T follicular helper cell (primary cell): ENCODE measurements around the gene MVB12B.
"Not testable (repeated sequence)": the region's sequence is repeated elsewhere in the genome, so short reads cannot be mapped to it uniquely, and the experiment has no call there.

Experiments
- DNase-seq: peaks from one replicate; pipeline ENCODE4 v3.0.0-alpha.2; 2020; ENCODE audit warnings: low read depth

MVB12B gene

GRCh38 chr9:126536841-126537465 is 210.3 kb downstream of the MVB12B start:
- no peak for DNase-seq

GRCh38 chr9:126538550-126538949 is 211.9 kb downstream of the MVB12B start:
- DNase-seq, result no peak

DNA sequence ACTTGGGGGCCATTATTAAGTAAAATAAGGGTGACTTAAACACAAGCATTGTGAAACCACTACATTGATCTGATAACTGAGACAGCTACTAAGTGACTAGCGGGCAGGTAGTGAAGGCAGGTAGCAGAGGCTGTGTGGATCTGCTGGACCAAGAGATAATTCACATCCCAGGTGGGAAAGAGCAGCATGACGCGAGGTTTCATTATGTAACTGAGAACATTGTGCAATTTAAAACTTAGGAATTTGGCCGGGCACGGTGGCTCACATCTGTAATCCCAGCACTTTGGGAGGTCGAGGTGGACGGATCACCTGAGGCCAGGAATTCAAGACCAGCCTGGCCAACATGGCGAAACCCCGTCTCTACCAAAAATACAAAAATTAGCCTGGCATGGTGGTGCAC is 213.8 kb downstream of the MVB12B start:
- not testable (repeated sequence) for DNase-seq

- DNase-seq, result no peak
These were observed 216.9 kb downstream of the MVB12B start for GRCh38 chr9:126543490-126543889.

DNA sequence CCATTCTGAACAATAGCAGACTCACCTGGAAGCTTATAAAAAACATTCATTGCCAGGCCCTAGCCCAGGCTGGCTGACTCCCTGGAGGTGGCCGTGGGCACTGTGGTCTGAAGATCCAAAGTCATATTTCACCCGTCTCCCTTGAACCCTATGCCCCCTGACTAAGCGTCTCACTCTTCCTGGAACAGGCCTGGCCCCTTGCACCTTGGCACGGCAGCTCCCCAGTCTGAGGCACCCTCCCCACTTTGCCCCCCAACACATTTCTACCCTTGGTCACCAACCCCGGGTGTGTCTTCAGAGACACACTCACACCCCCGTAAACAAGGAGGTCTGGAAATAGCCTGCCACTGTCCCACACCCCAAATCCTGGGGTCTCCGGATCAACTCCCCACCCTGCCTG is 218.5 kb downstream of the MVB12B start:
- no peak for DNase-seq

DNA sequence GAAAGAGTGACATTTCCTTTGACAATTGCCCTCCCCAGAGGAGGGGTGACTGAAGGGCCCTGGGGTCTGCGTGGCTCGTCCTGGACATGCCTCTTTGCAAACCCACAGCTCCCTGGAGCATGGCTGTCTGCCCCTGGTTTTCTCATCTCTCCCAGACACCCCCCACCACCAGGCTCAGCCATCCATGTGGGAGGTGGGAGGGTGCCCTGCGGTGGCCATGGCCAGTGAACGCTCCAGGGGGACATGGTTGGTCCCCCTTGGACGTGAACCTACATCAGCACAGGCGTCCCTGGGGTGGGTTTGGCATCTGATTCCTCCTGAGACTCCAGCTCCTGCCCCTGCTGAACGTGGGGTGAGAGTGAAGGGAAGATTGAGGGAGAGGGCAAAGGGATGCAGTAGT is 219.4 kb downstream of the MVB12B start:
- DNase-seq, result no peak

GRCh38 chr9:126548312-126548711 is 221.7 kb downstream of the MVB12B start:
- DNase-seq, result no peak

DNA sequence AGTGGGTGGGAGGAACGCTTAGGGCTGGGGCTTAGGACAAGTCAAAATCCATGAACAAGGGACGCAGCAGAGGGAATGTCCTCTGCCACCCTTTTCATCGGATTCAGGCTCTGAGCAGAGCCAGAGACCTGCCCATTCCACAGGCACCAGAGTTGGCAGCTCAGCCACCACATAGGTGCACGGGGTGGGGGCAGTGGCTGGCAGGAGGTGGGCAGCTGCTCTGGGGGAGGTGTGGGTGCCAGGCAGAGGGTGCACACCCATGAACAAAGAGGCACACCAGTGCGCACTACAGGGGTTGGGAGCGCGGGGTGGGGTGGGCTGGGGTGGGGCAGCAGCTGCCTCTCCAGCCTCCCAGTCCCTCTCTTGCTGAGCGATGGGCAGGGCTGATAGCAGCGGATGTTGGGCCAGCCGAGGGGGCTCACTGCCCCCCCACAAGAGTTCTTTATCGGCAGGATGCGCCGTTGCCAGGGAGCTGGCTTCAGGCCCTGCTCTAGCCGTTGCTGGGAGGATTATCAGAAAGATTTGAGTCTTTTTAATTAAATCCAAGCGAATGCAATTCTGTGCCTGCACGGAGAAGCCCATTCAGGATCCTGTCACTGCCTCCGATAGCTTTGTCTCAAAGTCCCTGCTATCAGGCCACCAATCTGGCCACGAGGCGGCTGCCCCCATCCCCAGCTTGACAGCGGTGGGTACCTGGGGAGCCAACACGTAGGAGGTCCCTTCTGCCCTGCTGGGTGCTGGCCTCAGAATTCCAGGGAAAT is 222.8 kb downstream of the MVB12B start:
- no peak for DNase-seq

DNA sequence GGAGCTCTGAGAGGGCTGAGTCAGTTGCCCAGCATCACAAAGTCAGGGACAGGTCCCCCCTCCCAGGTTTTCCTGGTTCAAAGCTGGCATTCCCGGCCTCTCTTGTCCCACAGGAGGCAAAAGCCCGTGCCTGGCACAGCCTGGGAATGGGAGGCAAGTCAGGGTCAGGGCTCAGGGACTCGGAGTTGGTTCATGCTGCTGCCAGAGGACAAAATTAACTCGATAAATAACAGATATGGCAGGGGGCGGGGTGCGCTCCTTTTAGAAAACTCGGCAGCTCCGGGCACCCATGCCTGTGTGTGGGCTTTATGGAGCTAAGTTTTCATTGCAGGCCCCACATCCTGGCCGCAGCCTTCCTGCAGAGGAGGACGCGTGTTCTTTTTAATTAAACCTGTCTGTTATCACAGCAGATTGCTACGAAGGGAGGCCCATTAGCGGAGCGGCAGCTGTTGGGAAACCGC is 224.3 kb downstream of the MVB12B start:
- DNase-seq, result no peak

- DNase-seq, result no peak
These were observed 225.2 kb downstream of the MVB12B start for GRCh38 chr9:126551812-126552211.

GRCh38 chr9:126554292-126554691 is 227.7 kb downstream of the MVB12B start:
- DNase-seq, result no peak

- not testable (repeated sequence) for DNase-seq
These were observed 228.8 kb downstream of the MVB12B start for GRCh38 chr9:126555421-126555820.
